Activated naive CD4-positive, alpha-beta T cell treated with anti-CD3 and anti-CD28 coated beads, Interleukin-2, amount 10 ng/mL, durations not matched to agents 7 days and 5 days (primary cell): ENCODE data around the gene CIBAR2.

Experiments used
- CTCF ChIA-PET: fragments of 350-600 bp; sonication (Branson Sonifier 250); formaldehyde crosslinking; loops from one replicate; lab custom pipeline; 2021; ENCODE audit warnings: antibody characterized with exemption; lab: Charles Lee
- DNase-seq: peaks from one replicate; pipeline ENCODE4 v3.0.0-alpha.2; 2020
- H3K27ac Mint-ChIP-seq: one replicate; pipeline ENCODE4 v1.8.0; 2021; ENCODE audit warnings: mild to moderate bottlenecking, moderate library complexity, mixed read lengths
- H3K27me3 Mint-ChIP-seq: one replicate; pipeline ENCODE4 v1.8.0; 2021; ENCODE audit warnings: mild to moderate bottlenecking, mixed read lengths
- H3K36me3 Mint-ChIP-seq: one replicate; pipeline ENCODE4 v1.8.0; 2021; ENCODE audit warnings: mixed read lengths
- H3K4me1 Mint-ChIP-seq: one replicate; pipeline ENCODE4 v1.8.0; 2021; ENCODE audit warnings: mixed read lengths
- H3K4me3 Mint-ChIP-seq: one replicate; pipeline ENCODE4 v1.8.0; 2021; ENCODE audit warnings: mild to moderate bottlenecking, moderate library complexity, mixed read lengths
- H3K9me3 Mint-ChIP-seq: one replicate; pipeline ENCODE4 v1.8.0; 2021; ENCODE audit warnings: mixed read lengths

Gene CIBAR2

DNA sequence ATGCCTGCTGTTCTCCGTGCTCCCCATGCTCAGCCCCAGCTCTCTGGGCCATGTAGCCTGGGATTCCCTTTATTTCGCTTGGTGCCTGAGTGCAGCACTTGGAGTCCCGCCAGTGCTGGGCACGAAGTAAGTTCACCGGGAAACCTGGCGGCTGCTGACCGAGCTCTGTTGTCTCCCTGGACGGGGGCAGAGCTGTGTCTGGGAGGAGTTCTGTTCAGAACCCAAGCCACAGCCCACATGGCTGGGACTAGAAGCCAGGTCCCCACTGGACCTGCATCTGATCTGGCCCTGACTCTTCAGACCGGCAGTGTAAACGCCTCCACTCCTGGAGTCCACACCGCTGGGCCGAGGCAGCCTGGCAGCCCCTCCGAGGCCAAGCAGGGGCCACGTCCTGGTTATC lies 37.5 kb upstream of the CIBAR2 start:
- no peaks in the 10 kb centered on the region for H3K36me3 Mint-ChIP-seq
- H3K27ac Mint-ChIP-seq: no peak overlapping the region
- CTCF ChIA-PET: interaction anchor here (0.8 kb wide), 1 partner anchor 9 kb away, joined by 3 read pairs; no protein-coding TSS in a partner anchor
- no peaks in the 10 kb centered on the region for H3K4me1 Mint-ChIP-seq
- no peak overlapping the region for H3K4me3 Mint-ChIP-seq
- H3K27me3 Mint-ChIP-seq: peaks cover 2% of the 10 kb centered on the region
- no peaks in the 10 kb centered on the region for H3K9me3 Mint-ChIP-seq
- DNase-seq: no peak

DNA sequence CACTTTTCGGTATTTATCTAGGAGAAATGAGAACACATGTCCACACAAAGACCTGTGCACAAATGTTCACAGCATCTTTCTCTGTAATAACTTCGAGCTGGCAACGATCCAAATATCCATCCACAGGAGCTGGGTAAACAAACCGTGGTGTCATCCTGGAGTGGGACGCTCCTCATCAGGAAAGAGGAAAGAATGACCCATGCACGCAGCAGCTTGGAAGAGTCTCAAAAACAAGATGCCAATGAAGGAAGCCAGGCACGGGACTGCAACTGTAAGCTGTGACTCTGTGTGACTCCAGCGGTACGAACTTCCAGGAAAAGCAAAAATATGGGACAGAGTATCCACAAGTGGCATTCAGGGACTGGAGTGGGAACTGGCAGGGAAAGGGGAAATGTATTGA lies 36.7 kb upstream of the CIBAR2 start:
- Mint-ChIP-seq H3K4me3 (no peak overlapping the region), H3K36me3 (no peaks in the 10 kb centered on the region), H3K9me3 (no peaks in the 10 kb centered on the region), H3K27me3 (peaks cover 3% of the 10 kb centered on the region), H3K27ac (no peak overlapping the region), H3K4me1 (no peaks in the 10 kb centered on the region)
- CTCF ChIA-PET: interaction anchor here (0.8 kb wide), 1 partner anchor 8 kb away, joined by 3 read pairs; no protein-coding TSS in a partner anchor
- no peak for DNase-seq

DNA sequence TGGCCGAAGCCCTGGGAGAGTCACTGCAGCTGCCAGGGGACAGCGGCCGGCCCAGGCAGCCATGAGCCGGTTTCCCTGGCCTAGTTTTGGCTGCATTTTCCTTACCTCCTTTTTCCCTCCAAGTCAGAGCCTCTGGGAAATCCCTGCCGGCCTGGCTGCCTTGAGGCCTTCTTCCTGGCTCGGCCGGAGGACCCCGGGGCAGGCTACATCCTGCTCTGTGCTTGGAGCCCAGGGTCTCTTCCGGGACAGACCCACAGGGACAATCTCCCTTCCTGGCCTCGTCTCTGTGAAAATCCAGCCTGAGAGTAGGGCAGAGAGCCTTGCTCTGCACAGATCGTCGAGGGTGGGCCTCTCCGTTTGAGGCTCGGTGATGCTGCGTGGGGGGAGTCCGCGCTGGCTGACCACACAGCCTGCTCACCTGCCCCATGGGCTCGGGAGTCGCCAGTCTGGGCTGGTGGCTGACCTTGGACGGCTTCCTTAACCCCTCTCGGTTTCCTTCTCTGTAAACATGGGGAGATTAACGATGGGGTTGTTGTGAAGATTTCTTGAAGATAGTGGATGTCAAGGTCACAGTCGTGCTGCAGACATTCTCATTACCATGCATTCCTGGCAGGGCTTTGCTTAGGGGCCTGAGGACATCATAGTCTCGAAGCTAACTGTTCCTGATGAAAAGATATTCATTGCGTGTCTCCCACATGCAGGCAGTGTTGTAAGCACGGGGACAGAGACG lies 34.8 kb upstream of the CIBAR2 start:
- Mint-ChIP-seq H3K27me3 (peaks cover 3% of the 10 kb centered on the region), H3K36me3 (no peaks in the 10 kb centered on the region), H3K4me3 (no peak overlapping the region), H3K4me1 (no peaks in the 10 kb centered on the region), H3K27ac (no peak overlapping the region), H3K9me3 (no peaks in the 10 kb centered on the region)
- CTCF ChIA-PET: no interaction called here
- no peak for DNase-seq

DNA sequence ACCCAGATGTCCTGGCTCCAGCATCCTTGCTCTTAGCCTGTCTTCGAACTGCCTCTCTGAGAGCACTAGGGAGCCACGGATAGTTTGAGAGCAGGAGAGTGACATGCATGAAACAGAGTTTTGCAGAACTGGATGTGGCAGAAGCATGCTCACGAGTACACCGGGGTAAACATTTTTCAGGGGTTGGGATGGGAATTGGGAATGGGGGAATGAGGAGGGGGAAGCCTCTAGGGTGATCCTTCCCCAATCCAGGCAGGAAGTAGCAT lies 34.2 kb upstream of the CIBAR2 start:
- H3K4me1 Mint-ChIP-seq: no peaks in the 10 kb centered on the region
- H3K27ac Mint-ChIP-seq: no peak overlapping the region
- no peaks in the 10 kb centered on the region for H3K9me3 Mint-ChIP-seq
- CTCF ChIA-PET: no interaction called here
- H3K4me3 Mint-ChIP-seq: no peak overlapping the region
- H3K27me3 Mint-ChIP-seq: peaks cover 3% of the 10 kb centered on the region
- no peaks in the 10 kb centered on the region for H3K36me3 Mint-ChIP-seq
- DNase-seq: no peak

DNA sequence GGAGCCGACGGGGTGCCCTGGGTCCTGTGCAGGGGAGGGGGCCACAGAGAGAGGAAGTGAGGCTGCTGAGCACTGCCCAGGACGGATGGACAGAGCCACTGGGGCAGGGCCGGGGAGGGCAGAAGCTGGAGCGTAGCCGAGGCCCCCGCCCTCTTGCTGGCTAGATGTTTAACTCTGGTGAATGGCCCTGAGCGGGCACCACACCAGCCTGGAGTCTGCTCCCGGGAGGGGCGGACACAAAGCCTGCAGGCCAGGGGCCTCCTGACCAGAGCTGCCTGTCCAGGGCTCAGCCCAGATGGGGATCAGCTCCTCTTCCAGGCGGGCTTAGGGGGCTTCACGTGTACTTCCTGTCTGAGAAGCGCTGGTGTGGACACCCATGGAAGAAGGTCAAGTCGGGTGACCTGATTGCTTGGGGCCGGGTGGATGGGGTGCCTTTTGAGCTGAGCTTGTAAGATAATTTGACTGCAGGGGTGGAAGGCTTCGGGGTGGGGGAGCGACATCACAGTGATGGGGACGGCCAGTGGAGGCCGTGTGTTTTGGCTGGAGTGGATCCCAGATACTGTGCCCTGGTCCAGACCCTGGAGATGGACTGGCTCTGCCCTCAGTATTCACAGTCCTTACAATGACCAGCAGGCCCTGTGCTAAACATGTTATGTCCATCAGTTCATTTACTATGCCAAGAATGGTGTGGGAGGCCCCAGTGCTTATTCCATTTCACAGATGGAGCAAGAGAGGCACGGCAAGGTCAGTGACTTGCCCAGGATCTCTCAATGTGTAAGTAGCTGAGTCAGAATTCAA lies 33.7 kb upstream of the CIBAR2 start:
- Mint-ChIP-seq H3K9me3 (no peaks in the 10 kb centered on the region), H3K4me1 (no peaks in the 10 kb centered on the region), H3K27me3 (peaks cover 3% of the 10 kb centered on the region), H3K36me3 (no peaks in the 10 kb centered on the region), H3K4me3 (no peak overlapping the region), H3K27ac (no peak overlapping the region)
- DNase-seq: no peak
- CTCF ChIA-PET: no interaction called here

DNA sequence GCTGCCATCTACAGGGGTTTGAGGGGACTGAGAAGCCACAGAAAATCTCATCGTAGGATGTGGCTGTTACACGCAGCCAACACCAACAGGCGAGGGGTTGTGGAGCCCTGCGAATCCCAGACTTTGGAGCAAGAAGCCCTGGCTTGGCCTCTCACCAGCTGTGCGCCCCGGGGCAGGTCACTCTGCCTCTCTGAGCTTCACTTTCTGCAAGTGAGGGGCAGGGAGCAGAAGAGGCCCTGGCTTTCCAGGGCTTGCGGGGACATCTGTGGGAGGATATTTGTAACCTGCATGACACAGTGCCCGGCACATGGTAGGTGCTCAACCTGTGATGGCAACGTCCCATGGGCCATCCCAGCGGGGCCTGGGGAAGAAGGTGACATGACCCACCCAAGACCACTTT lies 32.9 kb upstream of the CIBAR2 start:
- no peaks in the 10 kb centered on the region for H3K4me1 Mint-ChIP-seq
- no peak overlapping the region for H3K27ac Mint-ChIP-seq

DNA sequence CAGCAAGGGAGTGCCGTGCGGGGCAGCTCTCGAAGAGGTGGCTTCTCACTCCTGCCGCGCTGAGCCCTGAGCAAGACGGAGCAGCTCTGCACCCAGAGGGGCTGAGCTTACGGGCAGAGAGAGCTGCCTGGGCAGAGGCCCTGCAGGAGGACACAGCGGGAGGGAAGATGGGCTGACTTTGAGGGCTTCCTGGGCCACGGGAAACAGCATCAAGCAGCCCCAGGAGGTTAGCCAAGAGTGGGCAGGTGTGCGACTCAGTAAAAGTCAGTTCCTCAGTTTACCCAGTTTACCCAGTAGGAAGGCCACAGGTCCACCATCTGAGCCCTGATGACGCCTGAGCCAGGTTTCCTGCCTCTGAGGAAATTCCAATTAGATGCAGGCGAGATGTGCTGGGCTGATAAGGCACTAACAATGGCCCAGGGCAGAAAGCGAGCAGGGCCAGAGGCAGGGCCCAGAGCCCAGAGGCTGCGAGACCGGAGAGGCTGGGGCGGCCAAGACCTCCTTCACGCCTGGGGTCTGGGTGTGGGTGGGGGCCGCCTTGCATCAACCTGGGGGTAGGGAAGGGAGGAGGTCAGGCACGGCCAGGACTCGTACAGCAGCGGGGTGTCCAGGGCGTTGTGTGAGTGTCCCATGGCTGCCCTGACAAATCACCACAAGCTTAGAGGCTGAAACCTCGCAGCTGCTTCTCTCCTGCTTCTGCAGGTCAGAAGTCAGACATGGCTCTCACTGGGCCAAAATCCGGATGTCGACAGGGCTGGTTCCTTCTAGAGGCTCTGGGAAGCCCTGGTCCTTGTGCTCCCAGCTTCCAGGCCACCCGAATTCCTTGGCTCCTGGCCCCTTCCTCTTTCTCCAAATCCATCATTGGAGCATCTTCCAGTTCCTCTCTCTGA lies 32.0 kb upstream of the CIBAR2 start:
- no peak for DNase-seq
- no peak overlapping the region for H3K27ac Mint-ChIP-seq
- no peaks in the 10 kb centered on the region for H3K9me3 Mint-ChIP-seq
- no peaks in the 10 kb centered on the region for H3K36me3 Mint-ChIP-seq
- no peak overlapping the region for H3K4me3 Mint-ChIP-seq
- CTCF ChIA-PET: interaction anchor here (0.6 kb wide), 1 partner anchor 144 kb away, joined by 3 read pairs; no protein-coding TSS in a partner anchor
- no peaks in the 10 kb centered on the region for H3K4me1 Mint-ChIP-seq
- H3K27me3 Mint-ChIP-seq: peaks cover 14% of the 10 kb centered on the region

More for the DNA sequence above, 32.9 kb upstream of the CIBAR2 start:
- CTCF ChIA-PET: interaction anchor here (0.6 kb wide), 1 partner anchor 143 kb away, joined by 3 read pairs; no protein-coding TSS in a partner anchor
- Mint-ChIP-seq H3K4me3 (no peak overlapping the region), H3K9me3 (no peaks in the 10 kb centered on the region), H3K27me3 (peaks cover 5% of the 10 kb centered on the region), H3K36me3 (no peaks in the 10 kb centered on the region)
- DNase-seq: no peak

DNA sequence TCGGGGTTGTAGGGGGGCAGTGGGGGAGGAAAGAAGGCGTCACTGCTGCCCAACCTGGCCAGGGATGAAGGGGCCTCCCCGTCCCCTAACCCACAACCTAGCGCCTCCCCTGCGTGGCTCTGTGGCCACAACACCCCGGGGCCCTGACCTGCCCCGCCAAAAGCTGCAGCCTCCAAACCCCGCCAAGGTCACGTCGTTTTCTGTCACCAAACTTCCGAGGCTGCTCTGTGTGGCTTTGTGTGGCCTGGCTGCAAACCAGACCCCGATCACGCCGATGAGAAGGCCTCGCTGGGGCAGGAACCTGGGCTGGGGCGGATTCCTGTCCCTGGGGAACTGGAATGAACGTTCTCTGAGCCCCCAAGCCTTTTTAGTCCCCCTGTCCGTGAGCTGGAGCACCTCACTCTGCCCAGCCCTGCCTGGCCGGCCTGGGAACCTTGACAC lies 30.5 kb upstream of the CIBAR2 start:
- H3K27ac Mint-ChIP-seq: no peak overlapping the region
- no peak for DNase-seq
- CTCF ChIA-PET: interaction anchor here (1.2 kb wide), 1 partner anchor 28 kb away, joined by 3 read pairs; no protein-coding TSS in a partner anchor
- H3K9me3 Mint-ChIP-seq: no peaks in the 10 kb centered on the region
- H3K27me3 Mint-ChIP-seq: peaks cover 29% of the 10 kb centered on the region
- no peak overlapping the region for H3K4me3 Mint-ChIP-seq
- H3K36me3 Mint-ChIP-seq: no peaks in the 10 kb centered on the region
- H3K4me1 Mint-ChIP-seq: peaks cover under 1% of the 10 kb centered on the region

DNA sequence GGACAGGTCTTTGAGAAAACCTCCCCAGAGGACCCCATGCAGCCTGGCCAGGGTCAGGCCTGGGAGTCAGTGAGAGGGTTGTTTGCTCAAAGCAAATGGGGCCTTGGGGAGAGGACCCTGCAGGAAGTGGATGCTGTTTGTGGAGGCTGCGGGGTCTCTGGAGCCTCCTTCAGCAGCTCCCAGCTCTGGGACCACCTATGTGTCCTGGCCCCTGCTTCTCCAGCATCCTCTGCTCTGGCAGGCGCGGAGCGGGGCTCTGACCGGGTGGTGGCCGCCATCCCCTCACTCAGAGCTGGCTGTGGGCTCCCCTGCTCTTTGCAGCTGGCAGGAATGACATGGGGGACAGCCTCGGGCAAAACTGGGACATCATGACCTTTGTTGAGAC lies 29.8 kb upstream of the CIBAR2 start:
- Mint-ChIP-seq H3K36me3 (no peaks in the 10 kb centered on the region), H3K27me3 (peaks cover 35% of the 10 kb centered on the region), H3K4me1 (peaks cover 2% of the 10 kb centered on the region), H3K9me3 (no peaks in the 10 kb centered on the region), H3K4me3 (no peak overlapping the region), H3K27ac (no peak overlapping the region)
- no peak for DNase-seq
- CTCF ChIA-PET: interaction anchor here (1.2 kb wide), 1 partner anchor 28 kb away, joined by 3 read pairs; no protein-coding TSS in a partner anchor

DNA sequence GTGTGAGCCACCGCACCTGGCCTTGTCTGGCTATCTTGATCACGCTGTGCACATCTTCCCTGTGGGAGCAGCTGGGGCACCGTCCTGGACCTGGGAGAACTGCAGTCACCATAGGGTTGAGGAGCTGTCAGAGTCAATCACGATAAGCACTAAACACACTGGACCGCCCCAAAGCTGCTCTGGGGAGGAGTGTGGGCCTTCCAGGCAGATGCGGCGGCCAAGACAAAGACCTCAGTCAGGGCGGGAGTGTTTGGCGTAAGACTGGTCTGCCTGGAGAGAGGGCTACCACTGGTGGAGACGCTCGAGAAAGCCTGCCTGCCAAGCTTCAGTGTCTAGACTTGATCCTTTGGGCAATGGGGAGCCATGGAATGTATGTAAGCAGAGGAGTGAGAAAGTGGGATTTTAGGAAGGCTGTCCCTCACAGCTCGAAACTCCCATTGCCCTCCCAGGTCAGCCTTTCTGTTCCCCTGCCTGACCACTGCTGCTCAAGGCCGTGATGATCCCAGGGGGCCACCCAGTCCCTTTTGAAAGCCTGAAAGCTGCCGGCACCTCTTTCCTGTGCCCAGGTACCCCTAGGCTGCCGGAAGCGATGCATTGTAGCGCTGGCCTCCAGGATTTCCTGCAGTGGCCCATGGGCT lies 29.3 kb upstream of the CIBAR2 start:
- H3K36me3 Mint-ChIP-seq: no peaks in the 10 kb centered on the region
- peaks cover 6% of the 10 kb centered on the region for H3K4me1 Mint-ChIP-seq
- peaks cover 40% of the 10 kb centered on the region for H3K27me3 Mint-ChIP-seq
- no peak for DNase-seq
- H3K9me3 Mint-ChIP-seq: no peaks in the 10 kb centered on the region
- CTCF ChIA-PET: interaction anchor here (1.2 kb wide), 1 partner anchor 27 kb away, joined by 3 read pairs; no protein-coding TSS in a partner anchor
- no peak overlapping the region for H3K27ac Mint-ChIP-seq
- H3K4me3 Mint-ChIP-seq: no peak overlapping the region

DNA sequence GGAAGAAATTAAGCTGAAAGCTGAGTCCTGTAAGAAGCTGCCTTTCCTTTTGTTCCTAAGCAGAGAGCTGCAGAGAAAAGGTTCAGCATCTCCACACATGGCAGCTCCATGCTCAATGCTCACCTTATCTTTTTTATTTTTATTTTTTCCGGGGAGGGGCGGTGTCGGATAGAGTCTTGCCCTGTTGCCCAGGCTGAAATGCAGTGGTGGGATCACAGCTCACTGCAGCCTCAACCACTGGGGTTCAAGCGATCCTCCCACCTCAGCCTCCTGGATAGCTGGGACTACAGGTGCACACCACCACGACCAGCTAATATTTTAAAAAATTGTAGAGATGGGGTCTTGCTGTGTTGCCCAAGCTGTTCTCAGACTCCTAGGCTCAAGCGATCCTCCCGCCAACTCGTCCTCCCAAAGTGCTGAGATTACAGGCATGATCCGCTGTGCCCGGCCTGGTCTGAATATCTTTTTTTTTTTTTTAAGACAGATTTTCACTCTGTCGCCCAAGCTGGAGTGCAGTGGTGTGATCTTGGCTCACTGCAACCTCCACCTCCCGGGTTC lies 28.3 kb upstream of the CIBAR2 start:
- no peak overlapping the region for H3K27ac Mint-ChIP-seq
- no peak overlapping the region for H3K4me3 Mint-ChIP-seq
- no peaks in the 10 kb centered on the region for H3K9me3 Mint-ChIP-seq
- CTCF ChIA-PET: interaction anchor here (0.6 to 0.7 kb wide), 2 partner anchors 9 to 26 kb away, joined by 3 read pairs; no protein-coding TSS in a partner anchor
- H3K36me3 Mint-ChIP-seq: no peaks in the 10 kb centered on the region
- H3K4me1 Mint-ChIP-seq: peaks cover 13% of the 10 kb centered on the region
- peaks cover 51% of the 10 kb centered on the region for H3K27me3 Mint-ChIP-seq
- no peak for DNase-seq

DNA sequence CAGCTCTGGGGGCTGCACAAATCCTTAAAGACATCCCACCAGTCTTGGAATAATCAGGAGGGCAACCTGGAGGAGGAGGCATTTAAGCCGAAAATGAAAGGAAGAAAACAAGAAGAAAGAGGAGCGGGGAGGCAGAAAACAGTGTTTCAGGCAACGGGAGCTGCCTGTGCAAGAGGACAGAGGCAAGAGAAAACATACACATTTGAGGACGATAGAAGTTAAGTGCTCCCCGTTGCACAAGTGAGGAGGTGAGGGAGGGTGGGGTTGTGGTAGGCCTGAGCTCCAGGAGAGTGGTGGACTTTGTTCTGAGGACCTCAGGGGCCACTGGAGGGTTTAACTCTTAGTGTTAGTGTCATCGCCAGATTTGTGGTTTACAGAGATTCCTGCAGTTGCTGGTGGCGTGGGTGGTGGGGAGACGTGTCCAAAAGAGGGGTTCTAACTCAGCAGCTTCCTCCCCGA lies 27.6 kb upstream of the CIBAR2 start:
- H3K27ac Mint-ChIP-seq: no peak overlapping the region
- H3K4me3 Mint-ChIP-seq: no peak overlapping the region
- H3K4me1 Mint-ChIP-seq: peaks cover 17% of the 10 kb centered on the region
- DNase-seq: no peak
- no peaks in the 10 kb centered on the region for H3K9me3 Mint-ChIP-seq
- no peaks in the 10 kb centered on the region for H3K36me3 Mint-ChIP-seq
- CTCF ChIA-PET: interaction anchor here (0.6 to 0.7 kb wide), 2 partner anchors 10 to 25 kb away, joined by 3 read pairs; no protein-coding TSS in a partner anchor
- H3K27me3 Mint-ChIP-seq: peaks cover 57% of the 10 kb centered on the region
